ENCODE measurements around the gene STK32A.

STK32A gene

GRCh38 chr5:147415651-147416050 lies 180.8 kb downstream of the STK32A start:
- Histone ChIP-seq H3K27me3 (ENCODE audit: insufficient read depth, low read length, poor library complexity, severe bottlenecking) (no peaks in the 10 kb centered on the region), H3K9me3 (ENCODE audit: insufficient read depth, low read depth, low read length) (no peaks in the 10 kb centered on the region), H2AFZ (ENCODE audit: low read length) (no peak overlapping the region), H3K9ac (ENCODE audit: low read depth, low read length, poor library complexity, severe bottlenecking) (no peak overlapping the region), H3K4me1 (ENCODE audit: insufficient read depth, low read length, poor library complexity, severe bottlenecking) (no peaks in the 10 kb centered on the region), H3K79me2 (ENCODE audit: insufficient read depth, low read length) (no peaks in the 10 kb centered on the region), H3K9me2 (replicated peaks; ENCODE audit: low read depth, low read length) (no peaks in the 10 kb centered on the region), H4K20me1 (ENCODE audit: insufficient read depth, low read length, poor library complexity, severe bottlenecking) (no peaks in the 10 kb centered on the region), H3K36me3 (ENCODE audit: insufficient read depth, low read length) (no peaks in the 10 kb centered on the region), H3F3A (ENCODE audit: low read depth) (no peaks in the 10 kb centered on the region), H3K4me2 (ENCODE audit: low read depth, low read length, poor library complexity, severe bottlenecking) (no peak overlapping the region), H3K4me3 (ENCODE audit: low read length, poor library complexity, severe bottlenecking) (no peak overlapping the region)
- no peak for TF ChIP-seq CTCF (conservative IDR thresholded peaks at IDR 0.05; ENCODE audit: low read length)
- TF ChIP-seq EZH2phosphoT487 (IDR thresholded peaks at IDR 0.05; ENCODE audit: borderline replicate concordance) = no peak

GRCh38 chr5:147417135-147417813 lies 182.4 kb downstream of the STK32A start:
- H3K4me1 ChIP-seq (ENCODE audit: insufficient read depth, low read length, poor library complexity, severe bottlenecking) = no peaks in the 10 kb centered on the region
- no peak overlapping the region for H2AFZ ChIP-seq (ENCODE audit: low read length)
- no peaks in the 10 kb centered on the region for H3K27me3 ChIP-seq (ENCODE audit: insufficient read depth, low read length, poor library complexity, severe bottlenecking)
- no peak overlapping the region for H3K9ac ChIP-seq (ENCODE audit: low read depth, low read length, poor library complexity, severe bottlenecking)
- TF ChIP-seq CTCF (conservative IDR thresholded peaks at IDR 0.05; ENCODE audit: low read length) (no peak), EZH2phosphoT487 (IDR thresholded peaks at IDR 0.05; ENCODE audit: borderline replicate concordance) (no peak)
- H3K4me2 ChIP-seq (ENCODE audit: low read depth, low read length, poor library complexity, severe bottlenecking) = no peak overlapping the region
- no peaks in the 10 kb centered on the region for H3K9me2 ChIP-seq (replicated peaks; ENCODE audit: low read depth, low read length)
- H3K4me3 ChIP-seq (ENCODE audit: low read length, poor library complexity, severe bottlenecking) = no peak overlapping the region
- H4K20me1 ChIP-seq (ENCODE audit: insufficient read depth, low read length, poor library complexity, severe bottlenecking) = no peaks in the 10 kb centered on the region
- H3F3A ChIP-seq (ENCODE audit: low read depth) = no peaks in the 10 kb centered on the region
- H3K9me3 ChIP-seq (ENCODE audit: insufficient read depth, low read depth, low read length) = no peaks in the 10 kb centered on the region
- no peaks in the 10 kb centered on the region for H3K79me2 ChIP-seq (ENCODE audit: insufficient read depth, low read length)
- H3K36me3 ChIP-seq (ENCODE audit: insufficient read depth, low read length) = no peaks in the 10 kb centered on the region

GRCh38 chr5:147418613-147419012 lies 183.8 kb downstream of the STK32A start:
- H3K27me3 ChIP-seq (ENCODE audit: insufficient read depth, low read length, poor library complexity, severe bottlenecking) = no peaks in the 10 kb centered on the region
- no peaks in the 10 kb centered on the region for H3K79me2 ChIP-seq (ENCODE audit: insufficient read depth, low read length)
- H3K36me3 ChIP-seq (ENCODE audit: insufficient read depth, low read length) = no peaks in the 10 kb centered on the region
- no peaks in the 10 kb centered on the region for H3K9me2 ChIP-seq (replicated peaks; ENCODE audit: low read depth, low read length)
- no peak overlapping the region for H3K4me2 ChIP-seq (ENCODE audit: low read depth, low read length, poor library complexity, severe bottlenecking)
- no peak overlapping the region for H2AFZ ChIP-seq (ENCODE audit: low read length)
- H3F3A ChIP-seq (ENCODE audit: low read depth) = no peaks in the 10 kb centered on the region
- no peaks in the 10 kb centered on the region for H4K20me1 ChIP-seq (ENCODE audit: insufficient read depth, low read length, poor library complexity, severe bottlenecking)
- H3K9me3 ChIP-seq (ENCODE audit: insufficient read depth, low read depth, low read length) = no peaks in the 10 kb centered on the region
- TF ChIP-seq EZH2phosphoT487 (IDR thresholded peaks at IDR 0.05; ENCODE audit: borderline replicate concordance) = no peak
- TF ChIP-seq CTCF (conservative IDR thresholded peaks at IDR 0.05; ENCODE audit: low read length) = no peak
- H3K4me1 ChIP-seq (ENCODE audit: insufficient read depth, low read length, poor library complexity, severe bottlenecking) = no peaks in the 10 kb centered on the region
- no peak overlapping the region for H3K9ac ChIP-seq (ENCODE audit: low read depth, low read length, poor library complexity, severe bottlenecking)
- H3K4me3 ChIP-seq (ENCODE audit: low read length, poor library complexity, severe bottlenecking) = no peak overlapping the region

Measured in Loucy (cell line).